Activated B cell treated with CpG ODN at 0.5 μM for 24 hours (primary cell): ENCODE data around the gene HRK. TPM values are rescaled to one million over a fixed set of nuclear protein-coding genes. Genes with fewer than 3 reads are reported as not detected.

Source experiments
- ATAC-seq: fragments of 200-7000 bp; cut with Tn5 transposase; one replicate; pipeline ENCODE4 v1.10.0; 2021; ENCODE audit warnings: low read depth, mild to moderate bottlenecking, moderate library complexity
- CTCF ChIA-PET: fragments of 350-600 bp; sonication (Branson Sonifier 250); formaldehyde crosslinking; loops from one replicate; lab custom pipeline; 2021; ENCODE audit warnings: antibody characterized with exemption; lab: Charles Lee
- POLR2A ChIA-PET: fragments of 350-600 bp; sonication (Branson Sonifier 250); formaldehyde crosslinking; loops from one replicate; lab custom pipeline; 2021; ENCODE audit warnings: antibody characterized with exemption; lab: Charles Lee
- DNase-seq: peaks from one replicate; pipeline ENCODE4 v3.0.0; 2022
- H3K27ac Mint-ChIP-seq: one replicate; pipeline ENCODE4 v1.8.0; 2020; ENCODE audit warnings: mixed read lengths
- H3K27me3 Mint-ChIP-seq: one replicate; pipeline ENCODE4 v1.8.0; 2021; ENCODE audit warnings: mixed read lengths
- H3K36me3 Mint-ChIP-seq: one replicate; pipeline ENCODE4 v1.8.0; 2021; ENCODE audit warnings: low read depth, mixed read lengths
- H3K4me1 Mint-ChIP-seq: one replicate; pipeline ENCODE4 v1.8.0; 2021; ENCODE audit warnings: mixed read lengths
- H3K4me3 Mint-ChIP-seq: one replicate; pipeline ENCODE4 v1.8.0; 2020; ENCODE audit warnings: mild to moderate bottlenecking, mixed read lengths
- H3K9me3 Mint-ChIP-seq: one replicate; pipeline ENCODE4 v1.8.0; 2020; ENCODE audit warnings: mixed read lengths
- intact Hi-C: fragments of 100-400 bp; cut with micrococcal nuclease; formaldehyde crosslinking; loops from one replicate; pipeline ENCODE4 v1.15.1; 2024
- total RNA-seq: library from RNA; stranded (reverse); gene quantifications from 2 replicates; pipeline ENCODE4 v1.2.3, GENCODE V29; 2022
- TF ChIP-seq, protein P1 (sequence below): fragments of 200-600 bp; IDR thresholded peaks from one replicate; pipeline ENCODE4 v1.8.0; 2022; ENCODE audit warnings: antibody characterized with exemption, mild to moderate bottlenecking

HRK gene
- total RNA-seq, 1 donor from 2014 or later: 4.7 TPM

DNA sequence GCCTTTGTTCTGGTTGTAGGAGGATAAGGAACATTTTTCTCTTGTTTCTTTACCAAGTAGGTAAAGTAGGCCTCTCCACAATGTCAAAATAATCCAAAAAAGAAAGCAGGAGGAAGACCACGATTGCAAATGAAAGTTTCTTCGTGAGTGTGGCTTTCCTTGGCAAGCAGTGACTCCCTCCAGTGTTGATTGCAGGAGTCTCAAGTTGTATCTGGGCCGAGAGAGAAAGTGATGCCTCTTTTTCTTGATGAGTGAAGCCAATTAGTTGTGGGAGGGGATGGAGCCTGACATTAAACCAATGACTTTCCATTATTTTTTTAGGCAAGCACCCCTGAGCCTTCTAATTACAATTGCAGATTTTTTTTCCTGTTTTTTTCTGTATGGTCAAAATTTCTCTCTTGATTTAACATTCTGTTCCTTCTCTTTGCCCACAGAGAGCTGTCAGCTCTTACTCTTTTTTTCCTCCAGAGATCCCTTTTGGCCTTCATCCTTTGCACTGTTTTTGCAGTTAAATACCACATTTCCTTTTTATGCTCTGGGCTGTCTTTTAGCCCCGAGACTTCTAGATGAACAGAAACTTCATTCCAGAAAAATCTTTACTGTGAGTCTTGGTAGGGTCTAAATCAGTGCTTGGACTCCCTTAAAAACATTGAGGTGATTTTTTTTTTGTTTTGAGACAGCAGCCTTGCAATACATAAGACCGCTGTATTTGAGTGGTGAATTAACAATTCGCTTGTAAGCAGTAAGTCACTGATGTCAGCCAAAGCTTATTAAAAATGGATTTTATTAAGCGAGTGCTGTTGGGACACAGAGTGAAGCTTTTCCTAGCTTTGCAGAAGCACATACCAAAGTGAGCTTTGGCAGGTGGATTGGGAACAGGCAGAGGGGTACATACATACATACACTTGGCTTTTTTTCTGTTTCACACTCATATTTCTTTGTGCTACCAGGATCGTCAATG, 45.3 kb upstream of the HRK start:
- POLR2A ChIA-PET: interaction anchor here (0.5 to 0.6 kb wide), 2 partner anchors 164 to 455 kb away, joined by 3 to 6 read pairs; no protein-coding TSS in a partner anchor
- DNase-seq: no peak
- H3K9me3 Mint-ChIP-seq: no peaks in the 10 kb centered on the region
- peaks cover 39% of the 10 kb centered on the region for H3K36me3 Mint-ChIP-seq
- intact Hi-C loops: no loop called here
- CTCF ChIA-PET: no interaction called here
- no peaks in the 10 kb centered on the region for H3K27me3 Mint-ChIP-seq
- H3K4me1 Mint-ChIP-seq: peaks cover 34% of the 10 kb centered on the region
- H3K27ac Mint-ChIP-seq: no peak overlapping the region
- no peak overlapping the region for H3K4me3 Mint-ChIP-seq
- TF ChIP-seq, protein P1, sequence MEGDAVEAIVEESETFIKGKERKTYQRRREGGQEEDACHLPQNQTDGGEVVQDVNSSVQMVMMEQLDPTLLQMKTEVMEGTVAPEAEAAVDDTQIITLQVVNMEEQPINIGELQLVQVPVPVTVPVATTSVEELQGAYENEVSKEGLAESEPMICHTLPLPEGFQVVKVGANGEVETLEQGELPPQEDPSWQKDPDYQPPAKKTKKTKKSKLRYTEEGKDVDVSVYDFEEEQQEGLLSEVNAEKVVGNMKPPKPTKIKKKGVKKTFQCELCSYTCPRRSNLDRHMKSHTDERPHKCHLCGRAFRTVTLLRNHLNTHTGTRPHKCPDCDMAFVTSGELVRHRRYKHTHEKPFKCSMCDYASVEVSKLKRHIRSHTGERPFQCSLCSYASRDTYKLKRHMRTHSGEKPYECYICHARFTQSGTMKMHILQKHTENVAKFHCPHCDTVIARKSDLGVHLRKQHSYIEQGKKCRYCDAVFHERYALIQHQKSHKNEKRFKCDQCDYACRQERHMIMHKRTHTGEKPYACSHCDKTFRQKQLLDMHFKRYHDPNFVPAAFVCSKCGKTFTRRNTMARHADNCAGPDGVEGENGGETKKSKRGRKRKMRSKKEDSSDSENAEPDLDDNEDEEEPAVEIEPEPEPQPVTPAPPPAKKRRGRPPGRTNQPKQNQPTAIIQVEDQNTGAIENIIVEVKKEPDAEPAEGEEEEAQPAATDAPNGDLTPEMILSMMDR: no peak
- no peak for ATAC-seq

GRCh38 chr12:116924558-116925453, 43.6 kb upstream of the HRK start:
- Mint-ChIP-seq H3K27ac (no peak overlapping the region), H3K9me3 (no peaks in the 10 kb centered on the region), H3K27me3 (no peaks in the 10 kb centered on the region), H3K4me3 (peak overlapping the region; percentile 19), H3K4me1 (peaks cover 47% of the 10 kb centered on the region), H3K36me3 (peaks cover 24% of the 10 kb centered on the region)
- intact Hi-C loops: no loop called here
- POLR2A ChIA-PET: no interaction called here
- CTCF ChIA-PET: no interaction called here
- DNase-seq (no peak), ATAC-seq (peak; percentile 66)
- TF ChIP-seq, protein P1: no peak

- Mint-ChIP-seq H3K36me3 (peaks cover 7% of the 10 kb centered on the region), H3K27me3 (no peaks in the 10 kb centered on the region), H3K27ac (no peak overlapping the region), H3K9me3 (no peaks in the 10 kb centered on the region), H3K4me3 (no peak overlapping the region), H3K4me1 (peaks cover 62% of the 10 kb centered on the region)
- intact Hi-C loops: no loop called here
- TF ChIP-seq, protein P1: no peak
- ATAC-seq (no peak), DNase-seq (no peak)
- ChIA-PET CTCF (no interaction called here), POLR2A (no interaction called here)
These were observed 41.1 kb upstream of the HRK start for GRCh38 chr12:116922194-116922897.

DNA sequence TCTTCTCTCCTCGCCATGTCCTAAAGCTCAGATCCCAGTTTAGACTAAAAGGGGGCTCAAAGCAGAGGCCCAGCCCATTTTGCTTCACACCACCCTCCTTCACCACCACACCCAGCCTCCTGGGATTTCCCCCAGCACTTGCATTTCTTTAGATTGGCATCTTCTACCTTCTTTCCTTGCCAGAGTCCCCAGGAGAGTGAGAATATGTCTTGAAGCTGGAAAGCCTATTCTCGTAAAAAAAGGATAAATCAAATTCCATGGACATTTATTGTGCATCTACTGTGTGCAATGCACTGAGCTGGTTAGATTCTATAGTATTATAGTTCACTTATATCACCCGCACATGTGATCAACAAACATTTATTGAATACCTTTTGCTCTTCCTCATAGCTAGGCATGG, 39.7 kb upstream of the HRK start:
- ATAC-seq (no peak), DNase-seq (no peak)
- Mint-ChIP-seq H3K27ac (no peak overlapping the region), H3K27me3 (no peaks in the 10 kb centered on the region), H3K4me3 (no peak overlapping the region), H3K9me3 (no peaks in the 10 kb centered on the region), H3K36me3 (peaks cover 3% of the 10 kb centered on the region), H3K4me1 (peaks cover 70% of the 10 kb centered on the region)
- POLR2A ChIA-PET: interaction anchor here (0.8 to 2.6 kb wide), 2 partner anchors 10 to 624 kb away, joined by 9 read pairs; partner anchors contain the start of gene FBXW8
- TF ChIP-seq, protein P1: no peak
- CTCF ChIA-PET: interaction anchor here (0.7 kb wide), 1 partner anchor 40 kb away, joined by 3 read pairs; the partner anchor contains the start of gene HRK
- intact Hi-C loops: no loop called here
